GM12873 (cell line): ENCODE results near the gene WASL.

Experiments
- TF ChIP-seq, protein P1 (sequence below): IDR thresholded peaks from 2 replicates; pipeline ENCODE4 v1.5.1; 2012; ENCODE audit warnings: low read depth, mild to moderate bottlenecking, moderate library complexity, low read length, control low read depth; ENCODE audit not compliant: insufficient read depth; ENCODE audit errors: missing control alignments

Gene WASL

DNA sequence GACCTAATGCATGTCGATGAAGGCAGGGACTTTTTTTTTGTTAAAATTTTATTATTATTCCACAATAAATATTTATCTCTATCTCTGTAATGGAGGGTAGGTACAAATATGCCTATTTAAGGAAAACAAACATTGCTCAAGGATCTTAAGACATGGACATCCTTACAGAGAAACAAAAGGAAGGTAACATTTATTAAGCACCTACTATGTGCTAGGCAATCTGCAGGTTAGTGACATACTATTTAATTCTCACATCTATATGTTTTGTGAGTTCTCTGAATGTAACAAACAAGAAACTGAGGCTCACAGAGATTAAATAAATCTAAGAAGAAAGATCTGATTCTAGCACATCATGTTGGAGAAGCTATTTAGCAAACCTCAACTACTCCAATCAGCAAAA is 61.1 kb downstream of the WASL start:
- TF ChIP-seq, protein P1, sequence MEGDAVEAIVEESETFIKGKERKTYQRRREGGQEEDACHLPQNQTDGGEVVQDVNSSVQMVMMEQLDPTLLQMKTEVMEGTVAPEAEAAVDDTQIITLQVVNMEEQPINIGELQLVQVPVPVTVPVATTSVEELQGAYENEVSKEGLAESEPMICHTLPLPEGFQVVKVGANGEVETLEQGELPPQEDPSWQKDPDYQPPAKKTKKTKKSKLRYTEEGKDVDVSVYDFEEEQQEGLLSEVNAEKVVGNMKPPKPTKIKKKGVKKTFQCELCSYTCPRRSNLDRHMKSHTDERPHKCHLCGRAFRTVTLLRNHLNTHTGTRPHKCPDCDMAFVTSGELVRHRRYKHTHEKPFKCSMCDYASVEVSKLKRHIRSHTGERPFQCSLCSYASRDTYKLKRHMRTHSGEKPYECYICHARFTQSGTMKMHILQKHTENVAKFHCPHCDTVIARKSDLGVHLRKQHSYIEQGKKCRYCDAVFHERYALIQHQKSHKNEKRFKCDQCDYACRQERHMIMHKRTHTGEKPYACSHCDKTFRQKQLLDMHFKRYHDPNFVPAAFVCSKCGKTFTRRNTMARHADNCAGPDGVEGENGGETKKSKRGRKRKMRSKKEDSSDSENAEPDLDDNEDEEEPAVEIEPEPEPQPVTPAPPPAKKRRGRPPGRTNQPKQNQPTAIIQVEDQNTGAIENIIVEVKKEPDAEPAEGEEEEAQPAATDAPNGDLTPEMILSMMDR, result no peak

DNA sequence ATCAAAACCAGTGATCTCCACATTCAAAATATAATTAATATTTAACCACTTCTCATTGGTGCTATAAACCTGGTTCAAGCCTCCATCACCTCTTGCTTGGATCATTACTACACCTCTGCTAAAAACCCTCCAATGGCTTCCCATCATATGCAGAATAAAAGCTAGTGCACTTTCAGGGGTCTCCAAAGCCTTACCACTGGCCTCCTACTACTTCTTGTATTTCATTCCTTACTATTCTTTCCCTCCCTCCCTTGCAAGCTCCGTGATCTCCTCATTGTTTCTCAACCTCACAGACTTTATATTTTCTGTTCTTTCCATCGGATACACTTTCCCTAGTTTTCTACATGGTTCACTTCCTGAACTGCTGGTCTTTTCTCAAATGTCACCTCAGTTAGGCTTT is 61.6 kb downstream of the WASL start:
- TF ChIP-seq, protein P1, result no peak

DNA sequence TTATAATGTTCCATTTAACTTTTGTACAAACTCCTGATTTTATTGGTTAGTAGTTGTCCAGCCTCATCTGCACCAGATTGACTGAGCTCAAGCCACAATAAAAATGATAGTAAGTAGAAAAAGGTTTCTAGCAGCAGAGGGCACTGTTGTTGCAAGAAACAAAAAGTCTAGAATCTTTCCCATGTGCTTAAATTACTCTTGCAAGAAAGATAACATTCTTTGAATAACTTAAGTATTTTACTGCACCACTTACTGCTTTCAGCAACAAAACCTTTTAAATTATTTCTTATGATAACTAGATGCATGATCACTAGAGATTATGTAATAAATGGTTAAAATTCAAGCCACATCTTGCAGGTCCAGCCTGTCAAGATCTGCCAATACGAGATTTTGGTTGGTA is 66.1 kb downstream of the WASL start:
- TF ChIP-seq, protein P1, result peak; percentile 47

DNA sequence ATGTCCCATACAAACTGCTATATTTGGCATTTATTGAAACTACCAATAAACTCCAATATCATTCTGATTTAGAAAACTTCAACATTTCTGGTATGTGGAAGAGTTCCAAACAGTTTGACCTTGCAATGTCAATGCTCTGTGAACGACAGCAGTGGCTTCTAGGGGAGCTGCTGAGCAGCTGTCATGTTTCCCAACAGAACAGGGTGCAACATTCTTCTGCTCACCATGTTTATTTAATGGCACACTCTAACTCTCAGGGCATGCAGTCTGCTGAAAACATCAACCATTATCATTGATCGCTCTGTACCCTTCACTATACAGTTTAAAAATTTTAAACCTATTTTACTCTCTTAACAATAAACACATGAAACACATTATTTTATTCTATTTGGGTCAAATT is 67.2 kb downstream of the WASL start:
- TF ChIP-seq, protein P1, result no peak

DNA sequence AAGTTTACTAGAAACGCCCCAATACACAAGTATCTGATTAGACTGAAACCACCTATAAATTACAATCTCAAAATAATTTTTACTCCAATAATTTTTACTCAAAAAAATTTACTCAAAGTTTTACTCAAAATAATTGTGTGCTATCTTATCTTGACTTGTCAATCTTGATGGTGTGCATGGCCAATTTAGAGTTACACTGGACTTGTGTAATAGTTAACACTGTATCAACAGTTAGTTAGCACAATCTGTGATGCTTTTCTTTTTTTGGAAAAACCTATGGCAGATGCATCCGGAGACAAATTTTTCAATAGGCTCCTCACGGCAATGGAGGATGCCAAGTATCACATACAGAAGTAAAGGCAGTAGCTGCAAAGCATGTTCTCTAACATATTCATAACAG is 68.2 kb downstream of the WASL start:
- TF ChIP-seq, protein P1, result no peak

DNA sequence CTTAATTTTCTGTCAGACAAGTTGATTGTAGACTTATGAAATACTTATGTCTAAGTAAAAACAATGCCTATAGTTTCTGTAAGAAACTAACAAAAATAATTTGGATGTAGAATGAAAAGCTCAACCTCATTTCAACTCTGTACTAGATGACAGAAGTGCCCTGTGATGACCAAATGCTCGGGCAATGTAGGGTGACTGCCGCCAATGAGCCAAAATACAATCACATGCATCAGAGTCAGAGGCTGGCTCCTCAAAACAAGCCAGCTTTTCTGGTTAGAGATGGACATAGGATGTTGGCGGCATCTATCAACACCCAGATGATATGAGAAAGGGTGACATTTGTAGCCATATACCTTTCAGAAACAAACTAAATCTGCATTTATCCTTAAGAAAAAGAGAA is 69.2 kb downstream of the WASL start:
- TF ChIP-seq, protein P1, result no peak

DNA sequence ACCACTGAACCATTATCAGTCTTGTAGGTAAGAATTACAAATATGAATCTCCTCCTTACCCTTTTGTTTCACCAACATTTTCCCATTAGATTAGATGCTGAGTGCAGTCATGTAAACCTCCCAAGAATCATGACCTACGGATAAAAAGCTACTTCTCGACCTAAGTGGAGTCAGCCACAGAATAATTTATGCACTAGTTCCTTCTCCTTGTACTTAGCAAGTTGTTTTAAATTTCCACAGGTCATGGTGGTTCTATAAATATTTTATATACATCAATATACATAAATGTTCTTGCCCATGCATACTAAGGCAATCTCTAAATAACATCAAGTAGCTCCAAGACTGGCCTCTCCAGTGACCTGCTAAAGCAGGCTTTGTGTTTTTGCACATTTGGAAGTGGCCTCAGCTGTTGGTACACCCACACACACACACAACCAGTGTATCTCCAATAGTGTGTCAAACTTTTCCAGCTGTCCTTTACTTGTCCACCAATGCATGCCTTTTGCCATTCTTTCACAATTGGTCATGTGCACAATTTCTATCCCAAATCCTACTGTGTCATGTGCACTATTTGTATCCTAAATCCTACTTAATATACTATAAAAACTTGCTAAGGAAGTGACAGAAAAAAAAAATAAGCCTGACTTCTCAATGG is 71.6 kb downstream of the WASL start:
- TF ChIP-seq, protein P1, result no peak
